Endothelial cell of umbilical vein (primary cell): ENCODE data around the gene SEPTIN5. TPM values are rescaled to one million over a fixed set of nuclear protein-coding genes. Genes with fewer than 3 reads are reported as not detected.

Experiments
- BruUV-seq: library from RNA; stranded (reverse); fragments of 400-500 nt; replicated peaks from 2 replicates; lab custom pipeline; 2021; lab: Mats Ljungman, UMichigan
- CTCF ChIA-PET: fragments of 300-600, 350-600 bp; sonication (Branson Sonifier 250); formaldehyde crosslinking; loops from one replicate; lab custom pipeline; 2021; ENCODE audit warnings: antibody characterized with exemption, inconsistent platforms; lab: Charles Lee
- POLR2A ChIA-PET: fragments of 300-600, 350-600 bp; sonication (Branson Sonifier 250); formaldehyde crosslinking; loops from one replicate; lab custom pipeline; 2021; ENCODE audit warnings: antibody characterized with exemption, inconsistent platforms; lab: Charles Lee
- DNase-seq: peaks from one replicate; pipeline ENCODE4 v3.0.0-alpha.2; 2011; ENCODE audit warnings: low read depth, low spot score
- FAIRE-seq: peaks from 2 replicates; lab custom pipeline; 2011; peaks lifted over from hg19 to GRCh38; lab: Jason Lieb, UNC
- H2AFZ ChIP-seq: 2 replicates; pipeline ENCODE4 v1.6.0; 2012; ENCODE audit warnings: low read depth, low read length, control low read depth, inconsistent platforms
- H3K27ac ChIP-seq: 2 replicates; pipeline ENCODE4 v1.5.1; 2011; ENCODE audit warnings: low read depth, mild to moderate bottlenecking, control low read depth, low read length, moderate library complexity; ENCODE audit not compliant: insufficient read depth
- H3K27me3 ChIP-seq, 2 experiments: 2 replicates each; pipeline versions ENCODE4 v1.6.0 to v1.6.1; 2011; ENCODE audit warnings: low read length in 2 of 2, mixed read lengths in 1 of 2; ENCODE audit not compliant: control insufficient read depth in 2 of 2, insufficient read depth in 2 of 2
- H3K36me3 ChIP-seq, 2 experiments: 2 replicates in 1 of 2; 3 replicates in 1 of 2; pipeline ENCODE4 v1.5.1; 2011; ENCODE audit warnings: low read length in 2 of 2, mild to moderate bottlenecking in 1 of 2, moderate library complexity in 1 of 2; ENCODE audit not compliant: control insufficient read depth in 2 of 2, insufficient read depth in 2 of 2; ENCODE audit errors: extremely low read depth in 1 of 2
- H3K4me1 ChIP-seq: 3 replicates; pipeline ENCODE4 v1.5.1; 2011; ENCODE audit warnings: mild to moderate bottlenecking, low read length; ENCODE audit not compliant: control insufficient read depth, insufficient read depth; ENCODE audit errors: extremely low read depth
- H3K4me2 ChIP-seq: 2 replicates; pipeline ENCODE4 v1.6.1; 2011; ENCODE audit warnings: low read length, control low read depth, mixed read lengths; ENCODE audit not compliant: insufficient read depth
- H3K4me3 ChIP-seq, 3 experiments: fragments of 200-600 bp in 1 of 3; sonication (generic), shearing (Covaris generic) in 1 of 3; replicated peaks in 1 of 3; 2 replicates each; pipeline ENCODE4 v1.5.1; 2011 to 2016; ENCODE audit warnings: control low read depth in 3 of 3, low read length in 3 of 3, mild to moderate bottlenecking in 2 of 3, inconsistent platforms in 1 of 3, low read depth in 1 of 3, moderate library complexity in 1 of 3; ENCODE audit not compliant: insufficient read depth in 1 of 3
- H3K79me2 ChIP-seq: 2 replicates; pipeline ENCODE4 v1.6.0; 2012; ENCODE audit warnings: low read length, inconsistent platforms; ENCODE audit not compliant: control insufficient read depth, insufficient read depth
- H3K9ac ChIP-seq: replicated peaks from 2 replicates; pipeline ENCODE3; 2011; ENCODE audit warnings: low read length, control low read depth; ENCODE audit not compliant: insufficient read depth; ENCODE audit errors: extremely low read depth
- H3K9me1 ChIP-seq: replicated peaks from 3 replicates; pipeline ENCODE4 v1.6.0; 2011; ENCODE audit warnings: mild to moderate bottlenecking, low read length; ENCODE audit not compliant: control insufficient read depth, insufficient read depth; ENCODE audit errors: extremely low read depth
- H3K9me3 ChIP-seq: replicated peaks from 2 replicates; pipeline ENCODE4 v1.5.1; 2012; ENCODE audit warnings: low read length, inconsistent platforms; ENCODE audit not compliant: control insufficient read depth, insufficient read depth
- H4K20me1 ChIP-seq: replicated peaks from 2 replicates; pipeline ENCODE3; 2011; ENCODE audit warnings: mild to moderate bottlenecking, low read length; ENCODE audit not compliant: control insufficient read depth, insufficient read depth; ENCODE audit errors: extremely low read depth
- EZH2 ChIP-seq: IDR thresholded peaks from 2 replicates; pipeline ENCODE4 v1.6.1; 2012; ENCODE audit warnings: borderline replicate concordance, low read depth, mild to moderate bottlenecking, moderate library complexity, low read length, inconsistent platforms; ENCODE audit not compliant: severe bottlenecking
- FOS ChIP-seq: IDR thresholded peaks from 2 replicates; pipeline ENCODE4 v1.6.1; 2011; ENCODE audit warnings: mild to moderate bottlenecking, low read length, moderate library complexity, borderline replicate concordance; ENCODE audit not compliant: insufficient read depth
- MAX ChIP-seq: IDR thresholded peaks from 2 replicates; pipeline ENCODE4 v1.6.1; 2011; ENCODE audit not compliant: insufficient read depth, insufficient read length
- MYC ChIP-seq: IDR thresholded peaks from one replicate; pipeline ENCODE4 v1.6.1; 2011; ENCODE audit warnings: mild to moderate bottlenecking, low read depth, low read length
- dilution Hi-C: fragments of 300-500 bp; cut with MboI; formaldehyde crosslinking; loops from one replicate; pipeline ENCODE4 v1.15.0; 2019; ENCODE audit warnings: low sequenced_read_pairs; ENCODE audit not compliant: extremely low pct_ligation_motif_present
- intact Hi-C: fragments of 100-400 bp; cut with micrococcal nuclease; formaldehyde crosslinking; loops from one replicate; pipeline ENCODE4 v1.10.0; 2022
- polyA plus RNA-seq, 4 experiments: library from polyadenylated mRNA; depleted of rRNA in 3 of 4; stranded (reverse) in 3 of 4; unstranded in 1 of 4; fragments of >200 nt; gene quantifications; 2 replicates each; pipeline versions ENCODE4 v1.2.1 to v1.2.3, GENCODE V29; 2011 to 2012; ENCODE audit warnings: missing spikeins in 1 of 4
- total RNA-seq: library from RNA; stranded (reverse); gene quantifications from 2 replicates; pipeline ENCODE4 v1.2.3, GENCODE V29; 2021

SEPTIN5 gene
- total and polyA plus RNA-seq, 2 donors (not counting 3 experiments of a cell fraction or from before 2014, with no cell fraction given): 31.1 to 35.8 TPM

DNA sequence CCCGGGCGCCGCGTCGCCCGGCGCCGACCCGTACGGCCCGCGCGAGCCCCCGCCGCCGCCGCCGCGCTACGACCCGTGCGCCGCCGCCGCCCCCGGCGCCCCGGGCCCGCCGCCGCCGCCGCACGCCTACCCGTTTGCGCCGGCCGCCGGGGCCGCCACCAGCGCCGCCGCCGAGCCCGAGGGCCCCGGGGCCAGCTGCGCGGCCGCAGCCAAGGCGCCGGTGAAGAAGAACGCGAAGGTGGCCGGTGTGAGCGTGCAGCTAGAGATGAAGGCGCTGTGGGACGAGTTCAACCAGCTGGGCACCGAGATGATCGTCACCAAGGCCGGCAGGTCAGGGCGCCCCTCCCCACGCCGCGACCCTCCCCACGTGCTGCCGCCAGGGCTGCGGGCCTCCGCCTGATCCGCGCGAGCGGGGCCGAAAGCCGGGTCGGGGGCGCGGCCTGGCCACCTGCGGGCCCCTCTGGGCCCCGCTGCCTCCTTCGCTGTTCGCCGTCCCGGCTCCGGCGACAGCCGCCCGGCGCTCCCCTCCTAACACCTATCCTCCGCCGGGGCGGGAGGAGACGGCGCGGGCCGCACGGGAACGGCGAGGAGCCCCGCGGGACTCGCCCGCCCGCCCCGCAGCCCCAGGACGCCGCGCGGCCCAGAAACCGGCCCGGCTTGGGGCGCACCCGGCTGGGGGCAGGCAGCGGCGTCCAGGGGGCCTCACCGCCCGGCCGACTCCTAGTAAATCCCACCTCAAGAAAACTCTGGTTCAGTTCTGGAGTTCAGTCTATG is 46.8 kb downstream of the SEPTIN5 start:
- peaks cover 20 to 42% of the 10 kb centered on the region in 2 experiments for H3K27me3 ChIP-seq
- CTCF ChIA-PET: interaction anchor here (1.0 to 4.4 kb wide), 3 partner anchors 31 to 149 kb away, joined by 3 to 18 read pairs (median 6); no protein-coding TSS in a partner anchor
- no peak for TF ChIP-seq FOS
- TF ChIP-seq MAX: no peak
- no peak for TF ChIP-seq MYC
- TF ChIP-seq EZH2: peak; percentile 84
- H4K20me1 ChIP-seq: no peaks in the 10 kb centered on the region
- POLR2A ChIA-PET: no interaction called here
- DNase-seq (no peak), FAIRE-seq (no peak)
- peaks cover 31% of the 10 kb centered on the region for H3K79me2 ChIP-seq
- H3K9ac ChIP-seq: peak overlapping the region; percentile 51
- no TSS peak for BruUV-seq
- H3K9me3 ChIP-seq: no peaks in the 10 kb centered on the region
- H3K4me2 ChIP-seq: peak overlapping the region; percentile 49
- dilution Hi-C loops: no loop called here
- H3K4me1 ChIP-seq: peaks cover 14% of the 10 kb centered on the region
- H3K4me3 ChIP-seq: peak overlapping the region; percentile 49 to 63 (median 50)
- H3K27ac ChIP-seq: peak overlapping the region; percentile 14
- H2AFZ ChIP-seq: no peak overlapping the region
- H3K36me3 ChIP-seq: no peaks in the 10 kb centered on the region
- no peaks in the 10 kb centered on the region for H3K9me1 ChIP-seq
- intact Hi-C loops: no loop called here
